ENCODE data around the gene GNAQ. TPM values are rescaled to one million over a fixed set of nuclear protein-coding genes. Genes with fewer than 3 reads are reported as not detected.
A peak's percentile ranks its signal among the peaks of the same experiment; 100 is the strongest.

The GNAQ gene
- polyA plus RNA-seq, 2 of the 4 experiments (the other 2 are of a cell fraction), result 17.9 to 60.0 TPM

GRCh38 chr9:77714077-77714549 lies 317.5 kb downstream of the GNAQ start (continued):
- no peak for TF ChIP-seq SMC3 (IDR thresholded peaks at IDR 0.05)
- no peak for TF ChIP-seq HMGXB4 (CRISPR knock-in tag; IDR thresholded peaks at IDR 0.05; ENCODE audit: borderline replicate concordance)
- TF ChIP-seq HEYL (CRISPR knock-in tag; IDR thresholded peaks at IDR 0.05), result no peak
- TF ChIP-seq RFX5 (IDR thresholded peaks at IDR 0.05), result no peak
- no peak for TF ChIP-seq EP300 (IDR thresholded peaks at IDR 0.05)
- TF ChIP-seq POLR2AphosphoS2 (conservative IDR thresholded peaks at IDR 0.05; ENCODE audit: low read length), result no peak
- no peak for TF ChIP-seq CBX8 (IDR thresholded peaks at IDR 0.05)

GRCh38 chr9:77712533-77713130 lies 319.0 kb downstream of the GNAQ start:
- H3K4me1 ChIP-seq, result peaks cover 27% of the 10 kb centered on the region
- ATAC-seq (peak; percentile 54 to 73; a peak in 4 of 6 replicates), DNase-seq (ENCODE audit: low read depth in 1 of 2, low spot score in 1 of 2) (peak in 1 of 2 experiments; percentile 17), FAIRE-seq (no peak)
- WGBS (ENCODE audit: missing lambda C conversion rate), result 61% methylated on average over 9 of the region's 9 CpGs
- no peak overlapping the region for H3K4me2 ChIP-seq
- peak overlapping the region; percentile 34 to 44; a peak in 2 of 6 replicates for H3K27ac ChIP-seq
- H3K9me3 ChIP-seq, result peaks cover 9% of the 10 kb centered on the region; the same call in 1 of the 3 replicates
- ChIA-PET POLR2A (no interaction called here), CTCF (interaction anchor here (0.6 to 1.3 kb wide), 2 partner anchors 17 to 38 kb away, joined by 3 read pairs; no protein-coding TSS in a partner anchor)
- peak; percentile 36; the same call in 1 of the 2 replicates for TF ChIP-seq GATA3 (IDR thresholded peaks at IDR 0.05; ENCODE audit: borderline replicate concordance)
- no peak for TF ChIP-seq EHMT2 (IDR thresholded peaks at IDR 0.05; ENCODE audit: low read depth)
- H3K4me3 ChIP-seq, result no peak overlapping the region

- peaks cover 9% of the 10 kb centered on the region; the same call in 1 of the 3 replicates for H3K9me3 ChIP-seq
- no peak overlapping the region for H3K4me2 ChIP-seq
- DNase-seq (ENCODE audit: low read depth in 1 of 2, low spot score in 1 of 2), result no peak
- H3K4me3 ChIP-seq, result no peak overlapping the region
- WGBS (ENCODE audit: missing lambda C conversion rate), result 81% methylated on average over 1 of the region's 1 CpG
- peaks cover 33% of the 10 kb centered on the region for H3K4me1 ChIP-seq
- H3K27ac ChIP-seq, result no peak overlapping the region
- no peak for FAIRE-seq
- TF ChIP-seq MAFK (IDR thresholded peaks at IDR 0.05; ENCODE audit: partially characterized antibody) (no peak), GATA3 (IDR thresholded peaks at IDR 0.05; ENCODE audit: borderline replicate concordance) (no peak), NPAS2 (CRISPR knock-in tag; IDR thresholded peaks at IDR 0.05; ENCODE audit: borderline replicate concordance) (no peak), EP300 (IDR thresholded peaks at IDR 0.05) (no peak), CBX8 (IDR thresholded peaks at IDR 0.05) (no peak), EHMT2 (IDR thresholded peaks at IDR 0.05; ENCODE audit: low read depth) (no peak)
- ChIA-PET POLR2A (interaction anchor here (0.6 kb wide), 1 partner anchor 47 kb away, joined by 3 read pairs; no protein-coding TSS in a partner anchor), CTCF (interaction anchor here (1.3 kb wide), 1 partner anchor 37 kb away, joined by 3 read pairs; no protein-coding TSS in a partner anchor)
- ATAC-seq, result no peak
These were observed 320.5 kb downstream of the GNAQ start for GRCh38 chr9:77710965-77711648.

- no peak for ATAC-seq
- ChIA-PET CTCF (no interaction called here), POLR2A (interaction anchor here (0.6 kb wide), 1 partner anchor 47 kb away, joined by 3 read pairs; no protein-coding TSS in a partner anchor)
- peaks cover 33% of the 10 kb centered on the region for H3K4me1 ChIP-seq
- DNase-seq (ENCODE audit: low read depth in 1 of 2, low spot score in 1 of 2), result no peak
- TF ChIP-seq HEYL (CRISPR knock-in tag; IDR thresholded peaks at IDR 0.05), result no peak
- TF ChIP-seq BHLHE40 (IDR thresholded peaks at IDR 0.05; ENCODE audit: low read depth, low read length), result no peak
- TF ChIP-seq MAX (IDR thresholded peaks at IDR 0.05), result no peak
- TF ChIP-seq ZNF302 (CRISPR knock-in tag; IDR thresholded peaks at IDR 0.05), result no peak
- no peak for TF ChIP-seq ELK1 (IDR thresholded peaks at IDR 0.05; ENCODE audit: low read depth, low read length)
- no peak for TF ChIP-seq RARB (CRISPR knock-in tag; IDR thresholded peaks at IDR 0.05)
- TF ChIP-seq RNF2 (IDR thresholded peaks at IDR 0.05; ENCODE audit: borderline replicate concordance, low read depth), result no peak
- no peak for TF ChIP-seq NR3C1 (IDR thresholded peaks at IDR 0.05)
- TF ChIP-seq PHF8 (IDR thresholded peaks at IDR 0.05; ENCODE audit: borderline replicate concordance, low read depth), result no peak
- no peak for TF ChIP-seq PBX3 (IDR thresholded peaks at IDR 0.05)
- TF ChIP-seq CBX8 (IDR thresholded peaks at IDR 0.05), result no peak
- no peak for TF ChIP-seq MYC (IDR thresholded peaks at IDR 0.05; ENCODE audit: borderline replicate concordance, low read length)
- WGBS (ENCODE audit: missing lambda C conversion rate), result 79% methylated on average over 2 of the region's 2 CpGs
- H3K9me3 ChIP-seq, result peaks cover 9% of the 10 kb centered on the region; the same call in 1 of the 3 replicates
- H3K4me2 ChIP-seq, result no peak overlapping the region
- no peak overlapping the region for H3K27ac ChIP-seq
- no peak for FAIRE-seq
- no peak overlapping the region for H3K4me3 ChIP-seq
These were observed 321.3 kb downstream of the GNAQ start for GRCh38 chr9:77710316-77710715.
